CD8-positive, alpha-beta memory T cell (primary cell): Measurements from ENCODE around the gene ADORA1. TPM values are rescaled to one million over a fixed set of nuclear protein-coding genes. Genes with fewer than 3 reads are reported as not detected.
A peak's percentile ranks its signal among the peaks of the same experiment; 100 is the strongest.

Experiments used
- CTCF ChIA-PET: fragments of 350-600 bp; sonication (Branson Sonifier 250); formaldehyde crosslinking; loops from one replicate; lab custom pipeline; 2021; ENCODE audit warnings: antibody characterized with exemption; lab: Charles Lee
- POLR2A ChIA-PET: fragments of 350-600 bp; sonication (Branson Sonifier 250); formaldehyde crosslinking; loops from one replicate; lab custom pipeline; 2021; ENCODE audit warnings: antibody characterized with exemption; lab: Charles Lee
- DNase-seq, 5 donors: peaks; one replicate each; pipeline versions ENCODE4 v3.0.0 to v3.0.0-alpha.2; 2020 to 2022; ENCODE audit warnings: mixed read lengths in 1 of 5
- H3K27ac ChIP-seq: one replicate; pipeline ENCODE4 v1.7.0; 2013; ENCODE audit warnings: low read depth, mild to moderate bottlenecking, low read length, moderate library complexity
- H3K27me3 ChIP-seq: 2 replicates; pipeline ENCODE4 v1.7.0; 2013; ENCODE audit warnings: low read length, mild to moderate bottlenecking; ENCODE audit not compliant: insufficient read depth, poor library complexity, severe bottlenecking
- H3K36me3 ChIP-seq: 2 replicates; pipeline ENCODE4 v1.7.0; 2013; ENCODE audit warnings: mild to moderate bottlenecking, low read length, moderate library complexity; ENCODE audit not compliant: insufficient read depth
- H3K4me1 ChIP-seq: 2 replicates; pipeline ENCODE4 v1.7.0; 2013; ENCODE audit warnings: mild to moderate bottlenecking, low read length, moderate library complexity; ENCODE audit not compliant: insufficient read depth
- H3K4me3 ChIP-seq: 2 replicates; pipeline ENCODE4 v1.7.0; 2013; ENCODE audit warnings: mild to moderate bottlenecking, low read length
- H3K9me3 ChIP-seq: 2 replicates; pipeline ENCODE4 v1.7.0; 2013; ENCODE audit warnings: mild to moderate bottlenecking, low read length
- H3K27ac Mint-ChIP-seq, 8 donors: one replicate each; pipeline ENCODE4 v1.8.0; 2020 to 2021; ENCODE audit warnings: mixed read lengths in 8 of 8, mild to moderate bottlenecking in 6 of 8, inconsistent platforms in 3 of 8, moderate library complexity in 3 of 8
- H3K27me3 Mint-ChIP-seq, 2 donors: one replicate each; pipeline ENCODE4 v1.8.0; 2020 to 2021; ENCODE audit warnings: mixed read lengths in 2 of 2, mild to moderate bottlenecking in 1 of 2, moderate library complexity in 1 of 2
- H3K36me3 Mint-ChIP-seq, 3 donors: one replicate each; pipeline ENCODE4 v1.8.0; 2020 to 2021; ENCODE audit warnings: mixed read lengths in 3 of 3, inconsistent platforms in 1 of 3, mild to moderate bottlenecking in 1 of 3
- H3K4me1 Mint-ChIP-seq, 3 donors: one replicate each; pipeline ENCODE4 v1.8.0; 2020 to 2021; ENCODE audit warnings: mixed read lengths in 3 of 3, inconsistent platforms in 1 of 3, mild to moderate bottlenecking in 1 of 3
- H3K4me3 Mint-ChIP-seq, 7 donors: one replicate each; pipeline ENCODE4 v1.8.0; 2020 to 2021; ENCODE audit warnings: mixed read lengths in 7 of 7, mild to moderate bottlenecking in 6 of 7, moderate library complexity in 4 of 7, inconsistent platforms in 2 of 7
- H3K9me3 Mint-ChIP-seq, 5 donors: one replicate each; pipeline ENCODE4 v1.8.0; 2020 to 2022; ENCODE audit warnings: mixed read lengths in 5 of 5, mild to moderate bottlenecking in 3 of 5, moderate library complexity in 2 of 5, inconsistent platforms in 1 of 5
- polyA plus RNA-seq: library from polyadenylated mRNA; unstranded; fragments of 300-500 nt; fragmentation: Illumina TruSeq; gene quantifications from one replicate; pipeline ENCODE4 v1.2.3, GENCODE V29; 2021
- total RNA-seq, 2 experiments: library from RNA; stranded (reverse); gene quantifications; one replicate each; pipeline ENCODE4 v1.2.3, GENCODE V29; 2021

Gene ADORA1
- total and polyA plus RNA-seq, 3 experiments from 2014 or later, result not detected

- Histone ChIP-seq H3K27ac (no peak overlapping the region), H3K4me3 (no peak overlapping the region), H3K36me3 (no peaks in the 10 kb centered on the region), H3K9me3 (no peaks in the 10 kb centered on the region), H3K4me1 (no peaks in the 10 kb centered on the region), H3K27me3 (peaks cover 11% of the 10 kb centered on the region)
- POLR2A ChIA-PET, result no interaction called here
- Mint-ChIP-seq H3K36me3 (no peaks in the 10 kb centered on the region), H3K9me3 (no peaks in the 10 kb centered on the region), H3K4me1 (peaks cover 7 to 14% (median 11%) of the 10 kb centered on the region in 3 donors), H3K27me3 (peaks cover 46 to 73% of the 10 kb centered on the region in 2 donors), H3K27ac (no peak overlapping the region), H3K4me3 (no peak overlapping the region)
- DNase-seq, result peak in 1 of 5 donors; percentile 28
- CTCF ChIA-PET, result no interaction called here
Measured at GRCh38 chr1:203128716-203129500, 1.4 kb downstream of the ADORA1 start.

GRCh38 chr1:203129501-203130231 lies 2.1 kb downstream of the ADORA1 start:
- H3K4me1 Mint-ChIP-seq, result peaks cover 7 to 14% (median 11%) of the 10 kb centered on the region in 3 donors
- no peaks in the 10 kb centered on the region for H3K9me3 ChIP-seq
- H3K9me3 Mint-ChIP-seq, result no peaks in the 10 kb centered on the region
- ChIA-PET CTCF (no interaction called here), POLR2A (no interaction called here)
- peaks cover 44 to 65% of the 10 kb centered on the region in 2 donors for H3K27me3 Mint-ChIP-seq
- peaks cover 11% of the 10 kb centered on the region for H3K27me3 ChIP-seq
- no peaks in the 10 kb centered on the region for H3K4me1 ChIP-seq
- H3K36me3 ChIP-seq, result no peaks in the 10 kb centered on the region
- no peaks in the 10 kb centered on the region for H3K36me3 Mint-ChIP-seq
- no peak overlapping the region for H3K27ac Mint-ChIP-seq
- H3K4me3 ChIP-seq, result no peak overlapping the region
- no peak overlapping the region for H3K27ac ChIP-seq
- peak in 1 of 5 donors; percentile 14 for DNase-seq
- H3K4me3 Mint-ChIP-seq, result no peak overlapping the region

DNA sequence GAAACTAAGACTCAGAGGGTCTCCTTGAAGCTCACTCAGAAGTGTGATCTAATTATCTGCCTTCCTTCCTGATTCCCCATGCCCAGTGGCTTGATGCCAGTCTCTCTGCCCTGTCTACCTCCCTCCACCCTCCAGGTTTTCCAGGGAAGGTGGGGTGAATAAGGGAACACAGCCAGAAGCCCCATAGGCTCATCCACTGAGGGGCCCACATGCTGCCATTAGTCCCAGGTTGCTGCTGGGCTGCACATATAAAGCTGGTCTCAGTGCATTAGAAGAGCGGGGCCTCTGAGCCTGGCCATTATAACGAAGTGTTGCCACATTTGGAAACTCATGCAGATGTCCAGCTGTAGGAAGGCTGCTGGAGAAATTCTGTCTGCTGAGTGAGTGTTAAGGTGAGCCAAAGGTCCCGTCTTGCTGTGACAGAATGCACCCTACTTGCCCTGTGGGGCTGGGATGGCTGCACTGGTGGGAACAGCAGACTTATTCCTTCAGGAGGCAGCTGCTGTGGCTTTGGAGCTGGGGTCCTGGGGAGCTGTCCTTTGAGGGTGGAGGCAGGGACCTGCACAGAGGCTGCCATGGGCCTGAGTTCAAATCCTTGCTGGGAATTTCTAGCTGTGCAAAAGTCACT lies 2.9 kb downstream of the ADORA1 start:
- no peak overlapping the region for H3K4me3 ChIP-seq
- CTCF ChIA-PET, result no interaction called here
- no peaks in the 10 kb centered on the region for H3K36me3 ChIP-seq
- Mint-ChIP-seq H3K36me3 (no peaks in the 10 kb centered on the region), H3K27ac (no peak overlapping the region), H3K4me1 (peaks cover 7 to 14% (median 11%) of the 10 kb centered on the region in 3 donors), H3K27me3 (peaks cover 43 to 57% of the 10 kb centered on the region in 2 donors), H3K4me3 (no peak overlapping the region), H3K9me3 (no peaks in the 10 kb centered on the region)
- no peaks in the 10 kb centered on the region for H3K4me1 ChIP-seq
- DNase-seq, result peak in 1 of 5 donors; percentile 6
- H3K27me3 ChIP-seq, result peaks cover 11% of the 10 kb centered on the region
- H3K27ac ChIP-seq, result no peak overlapping the region
- H3K9me3 ChIP-seq, result no peaks in the 10 kb centered on the region
- POLR2A ChIA-PET, result no interaction called here

DNA sequence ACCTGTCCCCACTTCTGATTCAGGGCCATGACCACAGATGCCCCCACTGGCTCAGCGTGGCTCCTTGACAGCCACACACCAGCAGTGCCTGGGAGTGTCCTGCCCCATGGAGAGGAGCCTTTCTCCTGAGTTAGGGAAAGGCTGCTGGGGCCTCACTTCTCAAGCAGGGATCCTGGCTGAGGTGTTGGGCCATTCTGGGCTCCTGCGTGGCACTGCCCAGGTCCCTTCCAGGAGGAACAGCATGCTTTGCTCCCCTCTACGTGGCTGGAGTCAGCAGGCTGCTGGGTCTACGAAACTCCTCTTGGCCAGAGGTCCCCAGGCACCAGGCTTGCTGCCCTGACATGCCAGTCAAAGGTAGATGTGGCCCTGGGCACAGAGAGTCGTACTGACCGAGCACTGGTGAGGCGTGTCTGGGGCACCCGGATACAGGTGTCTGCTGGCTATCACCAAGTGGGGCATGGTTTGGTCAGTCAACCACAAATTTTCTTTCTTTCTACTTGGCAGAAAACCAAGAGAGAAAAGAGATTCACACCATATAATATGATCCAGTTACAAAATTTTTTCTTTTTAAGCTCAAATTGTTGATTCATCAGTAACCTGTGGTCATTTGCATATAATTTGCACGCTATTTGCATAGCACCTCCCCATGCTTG lies 4.1 kb downstream of the ADORA1 start:
- Mint-ChIP-seq H3K36me3 (no peaks in the 10 kb centered on the region), H3K27me3 (peaks cover 33 to 53% of the 10 kb centered on the region in 2 donors), H3K4me3 (no peak overlapping the region), H3K27ac (no peak overlapping the region), H3K9me3 (no peaks in the 10 kb centered on the region), H3K4me1 (peaks cover 7 to 14% (median 13%) of the 10 kb centered on the region in 3 donors)
- no peaks in the 10 kb centered on the region for H3K36me3 ChIP-seq
- H3K4me3 ChIP-seq, result no peak overlapping the region
- H3K9me3 ChIP-seq, result no peaks in the 10 kb centered on the region
- peaks cover 3% of the 10 kb centered on the region for H3K27me3 ChIP-seq
- H3K27ac ChIP-seq, result no peak overlapping the region
- ChIA-PET POLR2A (no interaction called here), CTCF (no interaction called here)
- DNase-seq, result no peak
- no peaks in the 10 kb centered on the region for H3K4me1 ChIP-seq

- Mint-ChIP-seq H3K27ac (peak overlapping the region in 1 of 8 donors; percentile 29), H3K4me3 (no peak overlapping the region), H3K9me3 (no peaks in the 10 kb centered on the region), H3K4me1 (peaks cover 0 to 5% (median 0%) of the 10 kb centered on the region in 3 donors), H3K36me3 (no peaks in the 10 kb centered on the region), H3K27me3 (peaks cover 23 to 39% of the 10 kb centered on the region in 2 donors)
- Histone ChIP-seq H3K27ac (no peak overlapping the region), H3K4me1 (no peaks in the 10 kb centered on the region), H3K36me3 (no peaks in the 10 kb centered on the region), H3K9me3 (no peaks in the 10 kb centered on the region), H3K4me3 (no peak overlapping the region), H3K27me3 (no peaks in the 10 kb centered on the region)
- POLR2A ChIA-PET, result no interaction called here
- CTCF ChIA-PET, result no interaction called here
- peak in 1 of 5 donors; percentile 35 for DNase-seq
Measured at GRCh38 chr1:203133970-203134725, 6.6 kb downstream of the ADORA1 start.

GRCh38 chr1:203135636-203136305 lies 8.2 kb downstream of the ADORA1 start:
- Histone ChIP-seq H3K27ac (no peak overlapping the region), H3K4me1 (no peaks in the 10 kb centered on the region), H3K36me3 (no peaks in the 10 kb centered on the region), H3K27me3 (no peaks in the 10 kb centered on the region), H3K4me3 (no peak overlapping the region), H3K9me3 (no peaks in the 10 kb centered on the region)
- H3K4me3 Mint-ChIP-seq, result no peak overlapping the region
- H3K4me1 Mint-ChIP-seq, result peaks cover 0 to 5% (median 0%) of the 10 kb centered on the region in 3 donors
- H3K27ac Mint-ChIP-seq, result peak overlapping the region in 1 of 8 donors; percentile 22
- H3K36me3 Mint-ChIP-seq, result no peaks in the 10 kb centered on the region
- CTCF ChIA-PET, result no interaction called here
- peaks cover 9 to 25% of the 10 kb centered on the region in 2 donors for H3K27me3 Mint-ChIP-seq
- POLR2A ChIA-PET, result no interaction called here
- DNase-seq, result peak in 1 of 5 donors; percentile 30
- H3K9me3 Mint-ChIP-seq, result no peaks in the 10 kb centered on the region

DNA sequence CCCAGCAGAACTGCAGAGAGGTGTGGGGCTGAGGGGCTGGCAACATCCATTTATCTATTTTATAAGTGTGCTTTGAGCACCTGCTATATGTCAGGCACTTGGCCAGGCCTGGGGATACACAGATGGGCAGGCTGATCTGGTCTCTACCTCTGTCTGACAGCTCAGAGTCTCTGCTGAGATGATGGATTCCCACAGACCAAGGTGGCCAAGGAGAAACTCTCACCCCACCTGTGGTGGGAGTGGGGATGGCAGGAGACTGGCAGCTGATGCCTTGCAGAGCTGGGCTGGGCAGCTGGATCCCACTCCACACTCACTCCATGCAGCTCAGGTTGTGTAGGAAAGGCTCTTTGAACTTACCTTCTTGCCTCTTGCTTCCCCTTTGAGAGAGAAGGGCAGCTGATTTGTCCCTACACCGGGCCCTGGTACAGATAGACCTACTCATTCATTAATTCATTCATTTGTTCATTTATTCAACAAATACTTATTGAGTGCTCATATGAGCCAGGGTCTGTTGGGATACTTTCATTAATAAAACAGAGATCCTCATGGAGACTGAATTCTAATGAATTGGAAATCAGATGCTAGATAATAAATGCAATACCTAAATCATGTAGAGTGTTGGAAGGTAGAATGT lies 9.0 kb downstream of the ADORA1 start:
- ChIA-PET CTCF (no interaction called here), POLR2A (no interaction called here)
- H3K27me3 ChIP-seq, result no peaks in the 10 kb centered on the region
- no peaks in the 10 kb centered on the region for H3K9me3 ChIP-seq
- H3K27ac Mint-ChIP-seq, result no peak overlapping the region
- peak in 1 of 5 donors; percentile 17 for DNase-seq
- H3K9me3 Mint-ChIP-seq, result no peaks in the 10 kb centered on the region
- H3K4me1 ChIP-seq, result no peaks in the 10 kb centered on the region
- no peak overlapping the region for H3K27ac ChIP-seq
- H3K4me3 Mint-ChIP-seq, result no peak overlapping the region
- no peak overlapping the region for H3K4me3 ChIP-seq
- H3K4me1 Mint-ChIP-seq, result peaks cover 0 to 5% (median 0%) of the 10 kb centered on the region in 3 donors
- no peaks in the 10 kb centered on the region for H3K36me3 ChIP-seq
- H3K27me3 Mint-ChIP-seq, result peaks cover 8 to 18% of the 10 kb centered on the region in 2 donors
- no peaks in the 10 kb centered on the region for H3K36me3 Mint-ChIP-seq
